AG09319 (cell line): Measurements from ENCODE around the gene MGAT3.

Source experiments
- DNase-seq: peaks from one replicate; pipeline ENCODE4 v3.0.0-alpha.2; 2010; ENCODE audit warnings: low read depth; ENCODE audit errors: extremely low read depth
- TF ChIP-seq, protein P1 (sequence below): IDR thresholded peaks from 2 replicates; pipeline ENCODE4 v1.5.1; 2011; ENCODE audit warnings: low read depth, mild to moderate bottlenecking, inconsistent platforms, low read length, moderate library complexity

The MGAT3 gene

DNA sequence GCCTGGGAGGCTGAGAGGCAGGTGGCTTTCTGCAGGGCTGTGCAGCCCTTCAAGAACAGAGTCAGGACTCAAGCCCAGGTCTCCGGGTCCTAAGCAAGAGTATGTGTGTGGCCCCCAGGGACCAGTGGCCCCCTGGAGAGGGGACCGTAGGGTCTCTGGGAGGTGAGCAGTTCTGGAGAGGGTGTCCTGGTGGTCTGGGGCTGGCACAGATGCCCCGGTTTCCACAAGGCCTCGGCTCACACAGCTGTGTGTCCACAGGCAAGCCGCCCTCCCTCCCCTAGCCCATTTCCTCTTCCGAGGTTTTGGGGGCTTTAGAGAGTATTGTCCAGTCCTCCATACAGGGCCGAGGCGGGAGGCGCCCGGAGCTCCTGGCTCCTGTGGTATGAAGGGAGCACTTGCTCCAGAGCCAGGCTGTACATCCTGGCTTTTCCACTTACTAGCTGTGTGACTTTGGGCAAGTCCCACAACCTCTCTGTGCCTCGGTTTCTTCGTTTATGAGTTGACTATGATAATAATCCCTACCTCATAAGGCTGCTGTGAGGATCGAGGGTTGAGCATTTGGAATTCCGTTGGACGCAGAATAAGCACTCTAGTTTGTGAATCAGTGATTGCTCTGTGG is 79.1 kb downstream of the MGAT3 start:
- TF ChIP-seq, protein P1, sequence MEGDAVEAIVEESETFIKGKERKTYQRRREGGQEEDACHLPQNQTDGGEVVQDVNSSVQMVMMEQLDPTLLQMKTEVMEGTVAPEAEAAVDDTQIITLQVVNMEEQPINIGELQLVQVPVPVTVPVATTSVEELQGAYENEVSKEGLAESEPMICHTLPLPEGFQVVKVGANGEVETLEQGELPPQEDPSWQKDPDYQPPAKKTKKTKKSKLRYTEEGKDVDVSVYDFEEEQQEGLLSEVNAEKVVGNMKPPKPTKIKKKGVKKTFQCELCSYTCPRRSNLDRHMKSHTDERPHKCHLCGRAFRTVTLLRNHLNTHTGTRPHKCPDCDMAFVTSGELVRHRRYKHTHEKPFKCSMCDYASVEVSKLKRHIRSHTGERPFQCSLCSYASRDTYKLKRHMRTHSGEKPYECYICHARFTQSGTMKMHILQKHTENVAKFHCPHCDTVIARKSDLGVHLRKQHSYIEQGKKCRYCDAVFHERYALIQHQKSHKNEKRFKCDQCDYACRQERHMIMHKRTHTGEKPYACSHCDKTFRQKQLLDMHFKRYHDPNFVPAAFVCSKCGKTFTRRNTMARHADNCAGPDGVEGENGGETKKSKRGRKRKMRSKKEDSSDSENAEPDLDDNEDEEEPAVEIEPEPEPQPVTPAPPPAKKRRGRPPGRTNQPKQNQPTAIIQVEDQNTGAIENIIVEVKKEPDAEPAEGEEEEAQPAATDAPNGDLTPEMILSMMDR, result no peak
- no peak for DNase-seq

DNA sequence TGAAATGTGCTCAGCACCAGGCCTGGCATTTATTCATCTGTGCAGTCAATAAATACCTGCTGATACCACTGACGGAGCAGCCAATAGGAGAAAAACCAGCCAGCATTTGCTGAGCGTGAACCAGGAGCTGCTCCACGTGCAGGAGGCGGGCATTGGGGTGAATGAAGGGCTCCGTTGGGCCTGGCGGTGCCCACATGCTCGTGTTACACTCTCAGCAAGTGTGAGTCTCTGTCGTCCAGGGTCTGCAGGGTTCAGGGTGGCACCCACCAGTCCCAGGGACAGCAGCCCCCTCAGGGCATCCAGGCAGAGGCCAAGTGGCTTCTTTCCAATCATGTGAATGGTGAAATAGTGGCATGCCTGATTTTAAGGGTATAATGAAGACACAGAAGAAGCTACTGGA is 79.9 kb downstream of the MGAT3 start:
- DNase-seq, result no peak
- TF ChIP-seq, protein P1, result no peak

DNA sequence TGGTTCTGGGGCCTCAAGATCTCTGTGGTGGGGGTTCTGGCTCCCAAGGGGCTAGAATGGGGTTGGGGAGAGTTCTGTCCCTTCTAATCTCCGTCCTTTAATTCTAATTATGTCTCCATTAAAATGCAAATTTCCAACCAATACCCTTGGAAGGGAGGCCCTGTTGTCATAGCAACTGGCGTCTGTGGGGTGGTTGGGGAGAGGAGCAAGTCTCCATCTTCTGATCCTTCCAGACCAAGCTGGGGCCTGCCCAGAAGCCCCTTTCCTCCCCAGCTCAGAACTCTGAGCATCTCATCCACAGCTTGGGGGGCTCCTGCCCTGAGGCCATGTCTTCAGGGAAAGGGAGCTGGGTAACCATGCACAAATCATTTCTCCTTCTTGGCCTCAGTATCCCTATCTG is 81.2 kb downstream of the MGAT3 start:
- TF ChIP-seq, protein P1, result no peak
- no peak for DNase-seq
